Stimulated activated CD8-positive, alpha-beta memory T cell treated with anti-CD3 and anti-CD28 coated beads, Interleukin-12 subunit alpha, Interleukin-12 subunit beta, amount 100 ng/mL, for 24 hours (primary cell): ENCODE measurements around the gene GABRR1.
"Not testable (repeated sequence)": the region's sequence is repeated elsewhere in the genome, so short reads cannot be mapped to it uniquely, and the experiment has no call there.

ENCODE experiments used
- DNase-seq: peaks from one replicate; pipeline ENCODE4 v3.0.0-alpha.2; 2020; ENCODE audit errors: extremely low read depth

Gene GABRR1

GRCh38 chr6:89160331-89161092, 56.6 kb downstream of the GABRR1 start:
- DNase-seq, result no peak

DNA sequence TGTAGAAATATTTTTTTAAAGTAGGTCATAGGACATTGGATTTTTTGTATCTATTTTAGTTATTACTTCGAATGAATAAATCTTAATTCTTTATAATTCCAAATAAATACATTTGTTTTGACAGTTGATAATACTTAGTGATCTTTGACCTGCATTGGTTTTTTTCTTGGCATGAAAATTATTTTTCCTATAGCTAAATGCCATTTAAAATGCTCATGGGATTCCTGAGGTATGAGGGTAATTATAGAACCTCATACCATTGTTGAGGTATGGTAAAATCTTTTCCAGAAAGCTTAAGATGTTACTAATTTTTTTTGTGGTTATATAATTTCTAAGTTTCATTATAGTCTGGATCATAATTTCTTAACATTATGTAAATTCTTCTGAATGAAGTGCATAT, 63.0 kb downstream of the GABRR1 start:
- no peak for DNase-seq

DNA sequence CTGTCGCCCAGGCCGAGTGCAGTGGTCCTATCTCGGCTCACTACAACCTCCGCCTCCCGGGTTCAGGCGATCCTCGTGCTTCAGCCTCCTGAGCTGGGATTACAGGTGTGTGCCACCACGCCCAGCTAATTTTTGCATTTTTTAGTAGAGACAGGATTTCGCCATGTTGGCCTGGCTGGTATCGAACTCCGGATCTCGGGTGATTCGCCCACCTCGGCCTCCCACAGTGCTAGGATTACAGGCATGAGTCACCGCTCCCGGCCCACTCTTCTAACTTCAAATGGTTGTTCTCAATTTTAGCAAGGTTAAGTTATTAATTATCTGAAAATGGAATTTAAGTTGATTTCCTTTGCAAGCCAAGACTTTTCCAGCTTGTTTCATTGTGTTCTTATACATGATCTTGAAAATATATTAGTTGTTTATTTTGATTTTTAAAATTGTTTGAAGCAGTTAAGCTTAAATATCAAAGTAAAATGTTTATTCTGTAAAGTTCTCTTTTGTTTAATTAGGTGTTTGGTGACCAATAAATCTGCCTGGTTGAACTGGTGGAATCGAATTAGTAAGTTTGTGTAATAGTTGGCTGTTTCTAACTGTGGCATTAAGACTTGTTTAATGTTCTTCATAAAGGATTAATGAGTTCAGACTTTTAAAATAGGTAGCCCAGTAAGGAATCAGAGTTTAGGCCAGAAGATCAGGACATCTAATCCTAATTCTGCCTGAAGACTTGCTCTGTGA, 69.0 kb downstream of the GABRR1 start:
- no peak for DNase-seq

DNA sequence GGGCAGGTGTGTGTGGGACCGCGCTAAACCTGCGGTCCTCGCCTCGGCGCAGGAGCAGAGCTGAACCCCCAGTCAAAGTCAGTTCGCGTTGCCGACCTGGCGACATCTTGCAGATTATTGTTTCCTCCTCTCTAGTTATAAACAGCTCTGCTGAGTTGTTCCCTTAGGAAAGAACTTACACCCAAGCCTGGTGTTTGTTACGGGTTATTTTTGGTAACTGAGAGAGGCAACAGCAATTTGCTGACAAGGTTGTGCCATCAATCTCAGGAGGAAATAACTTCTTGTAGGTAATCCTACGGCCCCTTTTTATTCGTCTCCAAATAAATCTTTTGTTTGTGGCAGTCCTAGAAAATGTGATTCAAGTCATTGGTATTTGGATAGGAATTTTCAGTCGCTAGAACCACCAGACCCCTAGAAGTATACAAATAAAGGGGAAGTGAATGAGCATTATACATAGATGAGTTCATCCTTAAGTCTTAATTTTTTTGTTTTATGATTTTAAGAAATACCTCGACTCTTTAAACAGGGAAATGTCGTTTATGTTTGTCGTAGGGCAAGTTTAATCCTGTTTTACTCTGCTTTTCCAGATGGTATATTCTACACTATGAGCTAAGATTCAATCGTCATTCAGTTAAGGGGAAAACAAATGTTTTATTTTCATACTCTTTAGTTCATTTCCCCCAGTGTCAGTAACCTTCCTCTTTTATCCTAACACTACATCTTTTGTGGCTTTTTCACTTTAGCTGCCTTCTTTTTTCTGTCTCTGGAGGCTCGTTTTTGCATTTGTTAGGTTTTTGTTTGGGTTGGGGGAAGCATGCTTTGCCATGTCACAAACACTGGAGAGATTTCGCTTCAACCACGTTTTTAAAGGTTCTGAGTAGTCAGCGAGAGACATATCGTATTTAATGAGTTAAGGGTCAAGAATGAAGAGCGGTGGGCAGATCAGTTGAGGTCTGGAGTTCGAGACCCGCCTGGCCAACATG, 70.1 kb downstream of the GABRR1 start:
- peak; percentile 10 for DNase-seq

DNA sequence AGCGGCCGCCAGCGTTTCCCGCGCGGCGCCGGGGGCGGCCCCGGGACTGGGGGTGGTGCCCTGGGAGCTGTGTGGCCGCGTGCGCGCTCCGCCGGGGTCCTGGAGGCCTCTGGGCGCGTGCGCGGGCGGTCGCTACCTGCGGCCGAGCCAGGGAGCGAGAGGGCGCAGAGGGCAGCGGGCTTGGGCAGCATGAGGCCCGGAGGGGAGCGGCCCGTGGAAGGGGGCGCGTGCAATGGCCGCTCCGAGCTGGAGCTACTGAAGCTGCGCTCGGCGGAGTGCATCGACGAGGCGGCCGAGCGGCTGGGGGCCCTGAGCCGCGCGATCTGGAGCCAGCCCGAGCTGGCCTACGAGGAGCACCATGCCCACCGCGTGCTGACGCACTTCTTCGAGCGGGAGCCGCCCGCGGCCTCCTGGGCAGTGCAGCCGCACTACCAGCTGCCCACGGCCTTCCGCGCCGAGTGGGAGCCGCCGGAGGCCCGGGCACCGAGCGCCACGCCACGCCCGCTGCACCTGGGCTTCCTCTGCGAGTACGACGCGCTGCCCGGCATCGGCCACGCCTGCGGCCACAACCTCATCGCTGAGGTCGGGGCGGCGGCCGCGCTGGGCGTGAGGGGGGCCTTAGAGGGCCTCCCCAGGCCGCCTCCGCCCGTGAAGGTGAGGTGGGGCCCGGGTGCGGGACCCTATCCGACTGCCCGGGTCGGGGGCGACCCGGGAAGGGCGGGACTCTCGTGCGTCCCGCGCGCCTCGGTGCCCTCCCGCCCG, 71.0 kb downstream of the GABRR1 start, which contains the start of gene PM20D2:
Gene PM20D2 (plus strand): TSS at position 100 of the 762 bp plus-strand sequence. CDS start 90 bp downstream, at position 190.
- peak; percentile 31 for DNase-seq

- no peak for DNase-seq
Observed at GRCh38 chr6:89145091-89145955, 71.8 kb downstream of the GABRR1 start.

DNA sequence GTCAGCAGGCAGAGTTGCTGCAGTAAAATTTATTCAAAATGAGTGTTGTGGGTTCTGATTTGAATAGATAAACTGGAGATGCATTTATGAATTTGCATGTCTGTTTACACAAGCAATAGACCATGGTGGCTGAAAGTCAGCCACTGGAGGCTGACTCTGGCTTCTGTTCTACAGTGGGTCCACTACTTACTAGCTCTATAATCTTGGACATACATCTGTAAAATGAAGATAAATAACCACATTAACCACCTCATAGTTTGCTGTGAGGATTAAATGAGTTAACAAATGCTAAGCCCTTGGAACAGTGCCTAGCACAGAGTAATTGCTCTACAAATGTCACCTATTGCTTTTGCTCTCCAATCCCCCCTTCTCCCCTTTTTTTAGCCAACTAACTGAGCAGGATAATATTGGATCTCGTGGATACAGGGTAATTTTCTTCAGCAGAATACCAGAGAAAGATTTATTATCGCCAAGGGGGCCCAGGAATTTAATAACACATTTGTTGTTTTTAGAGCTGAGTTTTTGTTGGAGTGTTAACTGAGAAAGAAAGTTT, 72.7 kb downstream of the GABRR1 start:
- DNase-seq, result no peak

DNA sequence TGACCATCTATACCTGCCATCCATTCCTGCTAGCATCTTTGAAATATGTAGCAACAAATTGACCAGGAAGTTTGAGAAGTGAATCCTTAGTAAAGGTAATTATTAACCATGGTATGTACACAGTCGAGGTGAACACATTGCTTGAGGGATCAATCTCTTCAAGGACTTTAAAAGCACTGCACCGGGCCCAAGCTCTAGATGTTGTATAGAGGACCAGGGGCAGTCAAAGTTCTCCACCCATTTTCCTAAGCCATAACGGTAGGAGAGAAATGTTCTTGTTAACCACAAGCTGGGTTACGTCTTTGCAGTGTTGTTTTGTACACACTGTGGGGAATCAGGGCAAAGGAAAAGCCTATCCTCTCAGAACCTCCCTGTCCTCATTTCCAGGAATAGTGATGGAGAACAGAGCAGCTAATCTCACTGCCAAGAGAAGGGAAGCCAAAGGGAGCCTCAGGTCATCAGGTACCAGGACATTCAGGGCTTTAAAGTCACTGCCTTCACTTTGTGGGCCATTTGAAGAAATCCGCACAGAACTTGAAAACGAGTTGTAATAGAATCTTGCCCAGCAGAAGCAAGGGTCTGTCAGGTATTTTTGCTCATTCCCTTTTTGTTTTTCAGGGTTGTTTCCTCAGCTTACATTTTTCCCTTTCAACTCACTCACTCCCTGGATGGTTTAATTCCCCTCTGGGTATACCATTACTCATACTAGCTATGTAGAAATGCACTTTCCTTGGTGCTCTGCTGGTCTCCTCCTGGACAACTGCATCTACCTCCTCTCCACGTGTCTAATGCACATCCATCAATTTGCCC, 76.6 kb downstream of the GABRR1 start:
- no peak for DNase-seq

DNA sequence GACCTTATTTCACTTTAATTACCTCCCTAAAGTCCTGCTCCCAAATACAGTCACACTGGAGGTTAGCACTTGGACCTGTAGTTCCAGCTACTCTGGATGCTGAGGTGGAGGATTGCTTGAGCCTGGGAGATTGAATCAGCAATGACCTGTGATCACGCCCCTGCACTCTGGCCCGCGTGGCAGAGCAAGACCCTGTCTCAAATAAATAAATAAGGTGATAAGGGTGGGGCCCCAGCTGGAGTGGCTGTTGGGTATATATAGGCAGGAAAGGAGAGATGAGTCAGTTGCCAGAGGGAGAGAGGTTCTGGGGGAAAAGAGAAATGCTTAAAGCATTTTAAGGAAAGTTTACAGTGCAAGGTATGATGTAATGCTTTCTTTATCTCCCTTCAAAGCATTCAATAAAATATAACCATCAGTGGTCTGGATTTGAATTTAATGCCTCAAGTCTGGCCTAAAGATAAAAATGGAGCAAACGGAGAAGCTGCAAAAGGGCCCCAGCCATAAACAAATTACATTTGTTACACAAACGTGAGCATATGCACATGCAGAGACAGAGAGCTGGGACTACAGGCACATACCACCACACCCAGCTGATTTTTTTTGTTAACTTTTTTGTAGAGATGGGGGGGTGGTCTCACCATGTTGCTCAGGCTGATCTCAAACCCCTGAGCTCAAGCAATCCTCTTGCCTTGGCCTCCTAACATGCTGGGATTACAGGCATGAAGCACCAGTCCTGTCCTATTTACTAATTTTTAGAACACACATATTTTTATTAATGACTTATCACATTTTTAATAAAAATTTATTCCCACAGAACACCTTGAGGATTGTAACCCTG, 77.4 kb downstream of the GABRR1 start:
- DNase-seq, result no peak

DNA sequence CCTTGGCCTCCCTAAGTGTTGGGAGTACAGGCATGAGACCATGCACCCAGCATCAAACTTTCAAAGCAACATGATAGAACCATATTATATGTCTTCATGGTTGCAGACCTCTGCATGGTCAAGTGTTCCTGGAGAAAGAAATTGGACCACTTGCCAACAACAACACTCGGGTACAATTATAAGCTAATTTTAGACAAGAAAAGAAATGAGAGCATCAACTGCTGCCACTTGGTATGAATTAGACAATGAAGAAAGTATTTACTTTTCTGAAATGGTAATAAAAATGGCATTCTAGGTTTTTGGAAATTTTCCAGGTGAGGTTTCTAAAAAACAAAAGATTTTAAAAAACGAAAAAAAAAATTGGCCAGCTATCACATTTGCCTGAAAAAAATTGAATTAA, 79.0 kb downstream of the GABRR1 start:
- no peak for DNase-seq

DNA sequence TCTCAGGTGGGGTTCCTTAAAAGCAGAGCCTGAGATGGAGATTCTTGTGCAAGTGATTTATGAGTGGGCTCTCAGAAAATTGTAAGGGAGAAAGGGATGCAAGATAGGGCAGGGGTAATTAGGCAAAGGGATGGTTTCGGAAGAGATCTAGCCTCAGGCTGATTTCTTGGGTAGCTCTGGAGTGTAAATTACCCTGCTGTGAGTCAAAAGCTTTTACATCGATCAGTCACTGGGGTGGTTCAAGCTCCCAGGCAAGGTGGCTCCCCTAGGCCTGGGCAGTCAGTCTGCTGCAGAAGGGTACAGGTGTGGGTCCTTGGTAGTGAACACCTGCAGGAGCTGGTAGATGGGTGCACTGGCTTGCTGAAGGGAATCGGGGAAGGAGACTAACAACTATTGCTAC, 82.4 kb downstream of the GABRR1 start:
- DNase-seq, result no peak

- no peak for DNase-seq
Observed at GRCh38 chr6:89133981-89134380, 83.2 kb downstream of the GABRR1 start.

GRCh38 chr6:89132057-89132456, 85.1 kb downstream of the GABRR1 start:
- no peak for DNase-seq

GRCh38 chr6:89131599-89131998, 85.6 kb downstream of the GABRR1 start:
- no peak for DNase-seq

DNA sequence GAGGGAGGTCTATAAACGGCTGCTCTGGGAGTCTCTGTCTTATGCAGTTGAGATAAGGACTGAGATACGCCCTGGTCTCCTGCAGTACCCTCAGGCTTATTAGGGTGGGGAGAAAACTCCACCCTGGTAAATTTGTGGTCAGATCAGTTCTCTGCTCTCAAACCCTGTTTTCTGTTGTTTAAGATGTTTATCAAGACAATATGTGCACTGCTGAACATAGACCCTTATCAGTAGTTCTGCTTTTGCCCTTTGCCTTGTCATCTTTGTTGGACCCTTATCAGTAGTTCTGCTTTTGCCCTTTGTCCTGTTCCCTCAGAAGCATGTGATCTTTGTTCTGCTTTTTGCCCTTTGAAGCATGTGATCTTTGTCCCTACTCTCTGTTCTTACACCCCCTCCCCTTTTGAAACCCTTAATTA, 88.9 kb downstream of the GABRR1 start:
- not testable (repeated sequence) for DNase-seq
